Measurements from ENCODE around the gene FILIP1L. TPM values are rescaled to one million over a fixed set of nuclear protein-coding genes. Genes with fewer than 3 reads are reported as not detected.

The FILIP1L gene
- total RNA-seq, 2 donors from 2014 or later, result 270 to 279 TPM

GRCh38 chr3:100075196-100075595 lies 39.1 kb downstream of the FILIP1L start:
- Histone ChIP-seq H3K36me3 (no peaks in the 10 kb centered on the region), H3K9me3 (no peaks in the 10 kb centered on the region), H3K4me1 (ENCODE audit: control insufficient read depth in 1 of 2, low read depth in 2 of 2) (peaks cover 11 to 62% of the 10 kb centered on the region in 2 donors), H3K27me3 (replicated peaks; ENCODE audit: insufficient read depth) (no peaks in the 10 kb centered on the region), H3K27ac (no peak overlapping the region), H3K4me3 (no peak overlapping the region)
- TF ChIP-seq CTCF (IDR thresholded peaks at IDR 0.05), result no peak
- ATAC-seq (ENCODE audit: insufficient number of reproducible peaks, low FRiP score, low read depth) (no peak), DNase-seq (ENCODE audit: low spot score) (no peak)

- no peak for ATAC-seq (ENCODE audit: insufficient number of reproducible peaks, low FRiP score, low read depth)
- no peak for DNase-seq (ENCODE audit: low spot score)
- Histone ChIP-seq H3K4me1 (ENCODE audit: control insufficient read depth in 1 of 2, low read depth in 2 of 2) (peaks cover 17 to 74% of the 10 kb centered on the region in 2 donors), H3K9me3 (no peaks in the 10 kb centered on the region), H3K27me3 (replicated peaks; ENCODE audit: insufficient read depth) (no peaks in the 10 kb centered on the region), H3K36me3 (no peaks in the 10 kb centered on the region), H3K4me3 (no peak overlapping the region), H3K27ac (peak overlapping the region; percentile 39 to 85)
- no peak for TF ChIP-seq CTCF (IDR thresholded peaks at IDR 0.05)
These were observed 40.5 kb downstream of the FILIP1L start for GRCh38 chr3:100073714-100074307.

GRCh38 chr3:100073049-100073713 lies 41.1 kb downstream of the FILIP1L start:
- no peaks in the 10 kb centered on the region for H3K27me3 ChIP-seq (replicated peaks; ENCODE audit: insufficient read depth)
- no peak for TF ChIP-seq CTCF (IDR thresholded peaks at IDR 0.05)
- peaks cover 17 to 78% of the 10 kb centered on the region in 2 donors for H3K4me1 ChIP-seq (ENCODE audit: control insufficient read depth in 1 of 2, low read depth in 2 of 2)
- H3K9me3 ChIP-seq, result no peaks in the 10 kb centered on the region
- ATAC-seq (ENCODE audit: insufficient number of reproducible peaks, low FRiP score, low read depth) (no peak), DNase-seq (ENCODE audit: low spot score) (no peak)
- peak overlapping the region; percentile 39 to 85 for H3K27ac ChIP-seq
- H3K4me3 ChIP-seq, result no peak overlapping the region
- H3K36me3 ChIP-seq, result no peaks in the 10 kb centered on the region

GRCh38 chr3:100072326-100073048 lies 41.8 kb downstream of the FILIP1L start:
- peaks cover 17 to 76% of the 10 kb centered on the region in 2 donors for H3K4me1 ChIP-seq (ENCODE audit: control insufficient read depth in 1 of 2, low read depth in 2 of 2)
- DNase-seq (ENCODE audit: low spot score) (no peak), ATAC-seq (ENCODE audit: insufficient number of reproducible peaks, low FRiP score, low read depth) (no peak)
- H3K4me3 ChIP-seq, result no peak overlapping the region
- no peak for TF ChIP-seq CTCF (IDR thresholded peaks at IDR 0.05)
- no peaks in the 10 kb centered on the region for H3K27me3 ChIP-seq (replicated peaks; ENCODE audit: insufficient read depth)
- no peaks in the 10 kb centered on the region for H3K9me3 ChIP-seq
- H3K27ac ChIP-seq, result peak overlapping the region; percentile 85 to 91
- H3K36me3 ChIP-seq, result no peaks in the 10 kb centered on the region

GRCh38 chr3:100069472-100069871 lies 44.8 kb downstream of the FILIP1L start:
- Histone ChIP-seq H3K27ac (peak overlapping the region; percentile 85 to 91), H3K27me3 (replicated peaks; ENCODE audit: insufficient read depth) (no peaks in the 10 kb centered on the region), H3K4me3 (peak overlapping the region; percentile 19), H3K4me1 (ENCODE audit: control insufficient read depth in 1 of 2, low read depth in 2 of 2) (peaks cover 10 to 56% of the 10 kb centered on the region in 2 donors), H3K36me3 (no peaks in the 10 kb centered on the region), H3K9me3 (no peaks in the 10 kb centered on the region)
- ATAC-seq (ENCODE audit: insufficient number of reproducible peaks, low FRiP score, low read depth) (peak; percentile 67), DNase-seq (ENCODE audit: low spot score) (no peak)
- TF ChIP-seq CTCF (IDR thresholded peaks at IDR 0.05), result no peak
